Esophagus (tissue), 2 donors: Measurements from ENCODE around the gene CACNA1B. TPM values are rescaled to one million over a fixed set of nuclear protein-coding genes. Genes with fewer than 3 reads are reported as not detected.
"Not testable (repeated sequence)": the region's sequence is repeated elsewhere in the genome, so short reads cannot be mapped to it uniquely, and the experiment has no call there.

Source experiments
- H3K27ac ChIP-seq, 2 donors: one replicate each; pipeline ENCODE4 v1.5.1; 2013; ENCODE audit warnings: low read depth in 2 of 2, mild to moderate bottlenecking in 2 of 2, inconsistent platforms in 1 of 2, low read length in 1 of 2, moderate library complexity in 1 of 2
- H3K27me3 ChIP-seq, 2 donors: one replicate each; pipeline ENCODE4 v1.6.1; 2013; ENCODE audit warnings: low read length in 2 of 2, control low read depth in 1 of 2, mild to moderate bottlenecking in 1 of 2; ENCODE audit not compliant: insufficient read depth in 2 of 2, control insufficient read depth in 1 of 2
- H3K36me3 ChIP-seq, 2 donors: one replicate each; pipeline ENCODE4 v1.6.1; 2013; ENCODE audit warnings: low read length in 1 of 2; ENCODE audit not compliant: control insufficient read depth in 2 of 2, insufficient read depth in 2 of 2
- H3K4me1 ChIP-seq, 2 donors: one replicate each; pipeline ENCODE4 v1.6.1; 2013; ENCODE audit warnings: low read length in 1 of 2; ENCODE audit not compliant: control insufficient read depth in 2 of 2, insufficient read depth in 2 of 2
- H3K4me3 ChIP-seq, 2 donors: one replicate each; pipeline ENCODE4 v1.5.1; 2013; ENCODE audit warnings: low read length in 2 of 2, mild to moderate bottlenecking in 2 of 2, low read depth in 1 of 2, moderate library complexity in 1 of 2
- H3K9me3 ChIP-seq, 2 donors: one replicate each; pipeline ENCODE4 v1.6.1; 2013; ENCODE audit warnings: mild to moderate bottlenecking in 2 of 2, low read depth in 1 of 2, low read length in 1 of 2, moderate library complexity in 1 of 2; ENCODE audit not compliant: control insufficient read depth in 2 of 2, insufficient read depth in 1 of 2
- WGBS, 2 donors: extraction: QIAGEN DNeasy Blood & Tissue Kit; methylation state at CpG; one replicate each; pipeline ENCODE4 v1.1.7; 2013; 5-methylcytosine and 5-hydroxymethylcytosine counted together
- polyA plus RNA-seq, 2 donors: library from polyadenylated mRNA; stranded (reverse); fragments of 200-250 nt; gene quantifications; one replicate each; pipeline ENCODE4 v1.2.3, GENCODE V29; 2013
- donor health status: healthy with polysubstance abuse.
- donor health status: Bipolar disorder and iron deficiency.

The CACNA1B gene
- polyA plus RNA-seq, 2 donors = under 0.01 TPM

GRCh38 chr9:138092057-138092456 is 214.5 kb downstream of the CACNA1B start:
- not testable (repeated sequence) for H3K27ac ChIP-seq, H3K4me3 ChIP-seq, H3K36me3 ChIP-seq, H3K27me3 ChIP-seq, H3K4me1 ChIP-seq, H3K9me3 ChIP-seq
- WGBS, 2 donors = 60 to 73% methylated on average over 4 of the region's 4 CpGs

- no peaks in the 10 kb centered on the region for H3K4me1 ChIP-seq
- no peak overlapping the region for H3K27ac ChIP-seq
- no peaks in the 10 kb centered on the region for H3K27me3 ChIP-seq
- no peaks in the 10 kb centered on the region for H3K36me3 ChIP-seq
- 82 to 92% methylated on average over 5 of the region's 5 CpGs for WGBS, 2 donors
- no peak overlapping the region for H3K4me3 ChIP-seq
- H3K9me3 ChIP-seq = no peaks in the 10 kb centered on the region
These were observed 216.4 kb downstream of the CACNA1B start for GRCh38 chr9:138094028-138094427.

- Histone ChIP-seq H3K27me3 (no peaks in the 10 kb centered on the region), H3K4me1 (no peaks in the 10 kb centered on the region), H3K36me3 (no peaks in the 10 kb centered on the region), H3K27ac (no peak overlapping the region), H3K9me3 (no peaks in the 10 kb centered on the region), H3K4me3 (no peak overlapping the region)
- 66 to 81% methylated on average over 14 of the region's 14 CpGs for WGBS, 2 donors
These were observed 218.4 kb downstream of the CACNA1B start for GRCh38 chr9:138095813-138096518.

- no peaks in the 10 kb centered on the region for H3K9me3 ChIP-seq
- H3K27me3 ChIP-seq = no peaks in the 10 kb centered on the region
- no peak overlapping the region for H3K27ac ChIP-seq
- WGBS, 2 donors = 93 to 95% methylated on average over 13 of the region's 13 CpGs
- no peaks in the 10 kb centered on the region for H3K36me3 ChIP-seq
- H3K4me1 ChIP-seq = no peaks in the 10 kb centered on the region
- no peak overlapping the region for H3K4me3 ChIP-seq
These were observed 218.9 kb downstream of the CACNA1B start for GRCh38 chr9:138096519-138096845.

GRCh38 chr9:138097501-138097991 is 220.0 kb downstream of the CACNA1B start:
- 74 to 79% methylated on average over 13 of the region's 13 CpGs for WGBS, 2 donors

GRCh38 chr9:138098116-138098907 is 220.7 kb downstream of the CACNA1B start:
- no peak overlapping the region for H3K27ac ChIP-seq
- H3K4me1 ChIP-seq = no peaks in the 10 kb centered on the region
- H3K9me3 ChIP-seq = no peaks in the 10 kb centered on the region
- WGBS, 2 donors = 79 to 82% methylated on average over 18 of the region's 18 CpGs
- no peaks in the 10 kb centered on the region for H3K36me3 ChIP-seq
- H3K27me3 ChIP-seq = no peaks in the 10 kb centered on the region
- H3K4me3 ChIP-seq = no peak overlapping the region

More at GRCh38 chr9:138097501-138097991, 220.0 kb downstream of the CACNA1B start:
- no peaks in the 10 kb centered on the region for H3K27me3 ChIP-seq
- no peaks in the 10 kb centered on the region for H3K36me3 ChIP-seq
- no peak overlapping the region for H3K4me3 ChIP-seq
- H3K4me1 ChIP-seq = no peaks in the 10 kb centered on the region
- no peak overlapping the region for H3K27ac ChIP-seq
- H3K9me3 ChIP-seq = no peaks in the 10 kb centered on the region

- no peaks in the 10 kb centered on the region for H3K4me1 ChIP-seq
- no peaks in the 10 kb centered on the region for H3K27me3 ChIP-seq
- 91 to 93% methylated on average over 22 of the region's 22 CpGs for WGBS, 2 donors
- H3K4me3 ChIP-seq = no peak overlapping the region
- H3K36me3 ChIP-seq = no peaks in the 10 kb centered on the region
- H3K9me3 ChIP-seq = no peaks in the 10 kb centered on the region
- no peak overlapping the region for H3K27ac ChIP-seq
These were observed 221.6 kb downstream of the CACNA1B start for GRCh38 chr9:138098908-138099791.

- Histone ChIP-seq H3K27me3 (no peaks in the 10 kb centered on the region), H3K4me1 (no peaks in the 10 kb centered on the region), H3K4me3 (no peak overlapping the region), H3K27ac (no peak overlapping the region), H3K9me3 (no peaks in the 10 kb centered on the region), H3K36me3 (no peaks in the 10 kb centered on the region)
- 56 to 60% methylated on average over 8 of the region's 8 CpGs for WGBS, 2 donors
These were observed 222.4 kb downstream of the CACNA1B start for GRCh38 chr9:138099803-138100598.
